Stimulated activated CD8-positive, alpha-beta memory T cell treated with anti-CD3 and anti-CD28 coated beads, Interleukin-4, amount 100 ng/mL, for 4 hours (primary cell): ENCODE results near the gene ZC3H14.

Experiments
- DNase-seq, 2 donors: peaks; one replicate each; pipeline ENCODE4 v3.0.0-alpha.2; 2020; ENCODE audit warnings: low read depth in 2 of 2, low spot score in 1 of 2

The ZC3H14 gene

GRCh38 chr14:88551094-88551870, 11.6 kb upstream of the ZC3H14 start:
- DNase-seq, result peak in 1 of 2 donors; percentile 18

- no peak for DNase-seq
Observed at GRCh38 chr14:88551980-88552431, 10.8 kb upstream of the ZC3H14 start.

GRCh38 chr14:88552876-88553275, 10.0 kb upstream of the ZC3H14 start:
- DNase-seq, result no peak

- no peak for DNase-seq
Observed at GRCh38 chr14:88553886-88554456, 8.9 kb upstream of the ZC3H14 start.

- DNase-seq, result no peak
Observed at GRCh38 chr14:88554457-88555286, 8.2 kb upstream of the ZC3H14 start, which contains the start of gene PTPN21. Gene PTPN21, minus strand, starts transcription at chr14:88555007. Its CDS starts 4,590 bp downstream, at chr14:88550417.

GRCh38 chr14:88556581-88556980, 6.3 kb upstream of the ZC3H14 start:
- no peak for DNase-seq

GRCh38 chr14:88559852-88560251, 3.0 kb upstream of the ZC3H14 start:
- DNase-seq, result no peak

- DNase-seq, result no peak
Observed at GRCh38 chr14:88562532-88562830, 356 bp upstream of the ZC3H14 start.

- no peak for DNase-seq
Observed at GRCh38 chr14:88563845-88564244, 1.0 kb downstream of the ZC3H14 start.

GRCh38 chr14:88565427-88565826, 2.6 kb downstream of the ZC3H14 start:
- no peak for DNase-seq

- no peak for DNase-seq
Observed at GRCh38 chr14:88568196-88568595, 5.4 kb downstream of the ZC3H14 start.

- DNase-seq, result no peak
Observed at GRCh38 chr14:88572117-88572516, 9.3 kb downstream of the ZC3H14 start.

- DNase-seq, result no peak
Observed at GRCh38 chr14:88576222-88576621, 13.4 kb downstream of the ZC3H14 start.

GRCh38 chr14:88584451-88584850, 21.6 kb downstream of the ZC3H14 start:
- DNase-seq, result no peak

- no peak for DNase-seq
Observed at GRCh38 chr14:88588081-88588480, 25.2 kb downstream of the ZC3H14 start.

- DNase-seq, result no peak
Observed at GRCh38 chr14:88590173-88590572, 27.3 kb downstream of the ZC3H14 start.

- no peak for DNase-seq
Observed at GRCh38 chr14:88592031-88592430, 29.2 kb downstream of the ZC3H14 start.

GRCh38 chr14:88597038-88597437, 34.2 kb downstream of the ZC3H14 start:
- no peak for DNase-seq

- no peak for DNase-seq
Observed at GRCh38 chr14:88597601-88598000, 34.8 kb downstream of the ZC3H14 start.

GRCh38 chr14:88598097-88598675, 35.3 kb downstream of the ZC3H14 start:
- no peak for DNase-seq

GRCh38 chr14:88599326-88599725, 36.5 kb downstream of the ZC3H14 start:
- DNase-seq, result no peak
